Type B pancreatic cell (in vitro differentiated cells): ENCODE data around the gene SOAT2. TPM values are rescaled to one million over a fixed set of nuclear protein-coding genes. Genes with fewer than 3 reads are reported as not detected.
"Not testable (repeated sequence)": the region's sequence is repeated elsewhere in the genome, so short reads cannot be mapped to it uniquely, and the experiment has no call there.

ENCODE experiments used
- DNase-seq: peaks from one replicate; pipeline ENCODE4 v3.0.0; 2021; ENCODE audit warnings: mixed read lengths; ENCODE audit not compliant: unreplicated experiment; ENCODE audit errors: extremely low spot score
- H3K27ac Mint-ChIP-seq: 2 replicates; pipeline ENCODE4 v1.8.0; 2021; ENCODE audit warnings: mild to moderate bottlenecking, mixed read lengths
- H3K27me3 Mint-ChIP-seq: 2 replicates; pipeline ENCODE4 v1.8.0; 2021; ENCODE audit warnings: mixed read lengths
- H3K36me3 Mint-ChIP-seq: 2 replicates; pipeline ENCODE4 v1.8.0; 2021; ENCODE audit warnings: mixed read lengths
- H3K4me1 Mint-ChIP-seq: one replicate; pipeline ENCODE4 v1.8.0; 2021; ENCODE audit warnings: mixed read lengths; ENCODE audit not compliant: unreplicated experiment
- H3K4me3 Mint-ChIP-seq: 2 replicates; pipeline ENCODE4 v1.8.0; 2021; ENCODE audit warnings: mild to moderate bottlenecking, mixed read lengths
- H3K9me3 Mint-ChIP-seq: 2 replicates; pipeline ENCODE4 v1.8.0; 2021; ENCODE audit warnings: mixed read lengths
- CTCF ChIP-seq: fragments of 200-600 bp; sonication (generic); conservative IDR thresholded peaks from 2 replicates; pipeline ENCODE4 v1.5.0; 2021; ENCODE audit warnings: antibody characterized with exemption, mild to moderate bottlenecking
- total RNA-seq: library from RNA; stranded (reverse); gene quantifications from 2 replicates; pipeline ENCODE4 v1.2.1, GENCODE V29; 2021; ENCODE audit warnings: low replicate concordance

Gene SOAT2
- total RNA-seq, 1 donor from 2014 or later: 0.97 TPM

GRCh38 chr12:53161119-53161911, 58.0 kb downstream of the SOAT2 start:
- Mint-ChIP-seq H3K27ac (no peak overlapping the region), H3K4me1 (peaks cover 6% of the 10 kb centered on the region), H3K36me3 (peaks cover 9% of the 10 kb centered on the region), H3K27me3 (no peaks in the 10 kb centered on the region), H3K4me3 (no peak overlapping the region), H3K9me3 (no peaks in the 10 kb centered on the region)
- TF ChIP-seq CTCF: no peak
- no peak for DNase-seq

- H3K27me3 Mint-ChIP-seq, H3K4me3 Mint-ChIP-seq, H3K27ac Mint-ChIP-seq, H3K9me3 Mint-ChIP-seq, H3K4me1 Mint-ChIP-seq, DNase-seq: not testable (repeated sequence)
- H3K36me3 Mint-ChIP-seq: peaks cover 16% of the 10 kb centered on the region
Measured at GRCh38 chr12:53163008-53163407, 59.7 kb downstream of the SOAT2 start.

GRCh38 chr12:53166837-53167236, 63.6 kb downstream of the SOAT2 start:
- Mint-ChIP-seq H3K27me3 (no peaks in the 10 kb centered on the region), H3K36me3 (peaks cover 21% of the 10 kb centered on the region), H3K27ac (no peak overlapping the region), H3K4me1 (peaks cover 4% of the 10 kb centered on the region), H3K9me3 (no peaks in the 10 kb centered on the region), H3K4me3 (no peak overlapping the region)
- no peak for DNase-seq
- TF ChIP-seq CTCF: no peak

GRCh38 chr12:53169644-53170043, 66.4 kb downstream of the SOAT2 start:
- H3K27me3 Mint-ChIP-seq: no peaks in the 10 kb centered on the region
- peaks cover 5% of the 10 kb centered on the region for H3K4me1 Mint-ChIP-seq
- peaks cover 19% of the 10 kb centered on the region for H3K36me3 Mint-ChIP-seq
- no peaks in the 10 kb centered on the region for H3K9me3 Mint-ChIP-seq
- H3K4me3 Mint-ChIP-seq: no peak overlapping the region
- TF ChIP-seq CTCF: no peak
- no peak for DNase-seq
- H3K27ac Mint-ChIP-seq: no peak overlapping the region

- TF ChIP-seq CTCF: no peak
- H3K27ac Mint-ChIP-seq: no peak overlapping the region
Measured at GRCh38 chr12:53170215-53170614, 66.9 kb downstream of the SOAT2 start.

GRCh38 chr12:53170876-53171724, 67.8 kb downstream of the SOAT2 start:
- no peaks in the 10 kb centered on the region for H3K27me3 Mint-ChIP-seq
- no peak for TF ChIP-seq CTCF
- H3K9me3 Mint-ChIP-seq: no peaks in the 10 kb centered on the region
- no peak overlapping the region for H3K4me3 Mint-ChIP-seq
- H3K4me1 Mint-ChIP-seq: peaks cover 18% of the 10 kb centered on the region
- no peak overlapping the region for H3K27ac Mint-ChIP-seq
- no peak for DNase-seq
- peaks cover 17% of the 10 kb centered on the region for H3K36me3 Mint-ChIP-seq

More at GRCh38 chr12:53170215-53170614, 66.9 kb downstream of the SOAT2 start:
- Mint-ChIP-seq H3K27me3 (no peaks in the 10 kb centered on the region), H3K4me1 (peaks cover 10% of the 10 kb centered on the region), H3K4me3 (no peak overlapping the region), H3K9me3 (no peaks in the 10 kb centered on the region), H3K36me3 (peaks cover 18% of the 10 kb centered on the region)
- no peak for DNase-seq
